GM19099 (cell line): ENCODE measurements around the gene ZNF560.

Source experiments
- POLR2A ChIP-seq: IDR thresholded peaks from 3 replicates; pipeline ENCODE4 v1.6.1; 2011; ENCODE audit warnings: low read depth; ENCODE audit not compliant: insufficient read length; ENCODE audit errors: extremely low read depth

Gene ZNF560

DNA sequence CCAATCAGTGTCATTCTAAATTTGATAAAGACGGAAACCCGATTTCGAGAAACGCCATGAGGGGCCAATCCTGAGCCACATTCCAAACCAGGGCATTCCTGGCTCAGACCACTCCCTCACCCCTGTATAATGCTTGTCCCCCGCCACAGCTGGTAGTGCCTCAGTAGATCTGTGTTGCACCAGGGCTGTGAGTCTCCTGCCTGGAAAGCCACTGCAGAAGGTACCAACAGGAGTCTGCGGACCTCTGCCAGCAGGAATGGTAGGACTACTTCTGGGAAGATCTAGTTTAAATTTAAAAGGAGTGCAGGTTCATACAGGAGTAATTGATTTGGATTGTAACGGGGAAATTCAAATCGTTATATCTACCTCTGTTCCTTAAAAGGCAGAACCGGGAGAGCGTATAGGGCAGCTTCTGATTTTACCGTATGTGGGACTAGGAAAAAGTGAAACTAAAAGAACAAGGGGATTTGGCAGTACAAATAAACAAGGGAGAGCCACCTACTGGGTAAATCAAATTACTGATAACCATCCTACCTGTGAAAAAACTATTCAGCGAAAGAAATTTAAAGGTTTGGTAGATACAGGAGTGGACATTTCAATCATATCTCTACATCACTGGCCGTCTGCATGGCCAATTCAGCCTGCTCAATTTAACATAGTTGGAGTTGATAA, 42.3 kb downstream of the ZNF560 start:
- TF ChIP-seq POLR2A: no peak

DNA sequence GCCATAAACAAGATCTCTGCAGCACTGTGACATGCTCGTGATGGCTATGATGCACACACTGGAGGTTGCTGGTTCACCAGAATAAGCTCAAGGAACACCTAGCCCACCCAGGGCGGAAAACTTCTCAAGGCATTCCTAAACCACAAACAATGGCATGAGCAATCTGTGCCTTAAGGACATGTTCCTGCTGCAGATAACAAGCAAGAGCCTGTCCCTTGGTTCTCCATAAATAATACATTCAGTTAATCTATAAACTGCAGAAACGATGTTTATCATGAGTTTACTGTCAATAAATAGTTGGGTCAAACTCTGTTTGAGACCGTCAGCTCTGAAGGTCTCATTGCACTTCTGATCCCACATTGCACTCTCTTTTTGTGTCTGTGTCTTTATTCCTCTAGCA, 44.5 kb downstream of the ZNF560 start:
- TF ChIP-seq POLR2A: no peak

DNA sequence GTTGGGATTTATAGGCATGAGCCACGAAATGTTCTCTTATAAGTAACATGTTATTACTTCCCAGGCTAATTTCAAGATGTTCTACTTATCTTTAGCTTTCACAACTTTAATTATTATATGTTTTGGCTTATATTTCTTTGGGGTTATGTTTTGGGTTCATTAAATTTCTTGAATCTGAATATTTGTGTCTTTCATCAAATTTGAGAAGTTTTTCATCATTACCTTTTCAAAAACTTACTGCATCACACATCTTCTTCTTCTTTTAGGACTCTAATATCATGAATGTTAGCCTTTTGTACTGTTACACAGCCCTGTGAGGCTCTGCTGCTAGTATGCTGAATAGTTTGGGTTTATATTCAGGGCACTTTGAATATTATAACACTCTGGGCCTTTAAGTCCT, 53.4 kb downstream of the ZNF560 start:
- no peak for TF ChIP-seq POLR2A

DNA sequence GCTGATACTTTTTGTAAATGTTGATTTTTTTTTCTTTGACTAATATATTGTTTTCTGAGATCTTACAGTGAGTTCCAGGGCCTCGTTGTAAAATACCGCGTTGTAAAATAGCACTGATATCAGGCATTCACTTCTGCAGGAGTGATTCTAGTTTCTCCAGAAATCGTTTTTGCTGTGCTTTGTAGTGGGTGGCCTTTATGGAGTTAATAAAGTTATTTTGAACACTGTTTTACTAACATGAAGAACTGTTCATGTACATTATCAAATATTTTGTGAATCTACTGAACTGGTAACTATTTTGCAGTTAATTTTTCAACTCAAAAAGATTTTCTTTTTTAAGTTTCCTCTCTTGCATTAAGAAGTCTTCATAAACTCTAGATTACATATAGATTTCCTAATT, 62.1 kb downstream of the ZNF560 start:
- TF ChIP-seq POLR2A: no peak

DNA sequence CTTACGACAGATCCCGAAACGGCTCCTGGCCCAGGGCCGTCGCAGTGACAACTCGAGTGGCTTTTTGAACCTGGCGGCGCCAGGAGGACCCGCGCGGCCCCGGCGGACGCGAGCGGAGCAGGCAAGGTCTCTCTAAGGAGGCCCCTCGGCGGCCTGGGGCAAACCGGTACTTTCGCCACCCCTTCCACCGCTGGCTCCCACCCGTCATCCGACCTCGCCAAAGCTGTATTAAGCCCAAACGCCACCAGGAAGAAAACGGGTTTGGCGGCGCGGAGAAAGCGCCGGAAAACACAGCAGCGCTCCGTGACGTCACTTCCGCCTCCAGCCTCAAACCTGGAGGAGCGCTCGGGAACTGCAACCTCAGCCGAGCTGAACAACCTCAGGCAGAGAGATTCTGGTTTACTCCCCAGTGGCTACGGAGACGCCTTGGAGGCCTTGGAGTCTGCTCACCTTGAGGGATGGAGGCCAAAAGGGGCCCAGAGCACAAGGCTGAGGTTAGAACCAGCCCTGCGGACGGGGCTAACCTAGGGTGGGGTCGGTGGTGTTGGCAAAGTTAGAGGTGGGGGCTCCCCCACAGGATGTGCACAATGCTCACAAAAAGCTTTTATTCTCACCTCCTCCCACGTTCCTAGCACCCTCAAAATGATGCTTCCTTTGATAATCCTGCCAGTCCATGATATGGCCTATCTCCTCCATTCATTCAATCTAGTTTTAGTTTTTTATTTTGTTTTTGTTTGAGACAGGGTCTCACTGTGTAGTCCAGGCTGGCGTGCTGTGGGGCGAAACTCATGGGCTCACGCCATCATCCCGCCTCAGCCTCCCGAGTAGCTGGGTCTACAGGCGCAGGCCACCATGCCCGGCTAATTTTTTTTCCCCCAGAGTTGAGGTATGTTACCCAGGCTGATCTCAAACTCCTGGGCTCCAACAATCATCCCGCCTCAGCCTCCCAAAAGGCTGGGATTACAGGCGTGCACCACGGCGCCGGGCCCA, 62.8 kb downstream of the ZNF560 start, which contains the start of gene ZNF266:
Gene ZNF266, minus strand, starts transcription at position 295 of the 990 bp plus-strand sequence. CDS start 15,484 bp downstream, outside the sequence.
- TF ChIP-seq POLR2A: peak; percentile 84

DNA sequence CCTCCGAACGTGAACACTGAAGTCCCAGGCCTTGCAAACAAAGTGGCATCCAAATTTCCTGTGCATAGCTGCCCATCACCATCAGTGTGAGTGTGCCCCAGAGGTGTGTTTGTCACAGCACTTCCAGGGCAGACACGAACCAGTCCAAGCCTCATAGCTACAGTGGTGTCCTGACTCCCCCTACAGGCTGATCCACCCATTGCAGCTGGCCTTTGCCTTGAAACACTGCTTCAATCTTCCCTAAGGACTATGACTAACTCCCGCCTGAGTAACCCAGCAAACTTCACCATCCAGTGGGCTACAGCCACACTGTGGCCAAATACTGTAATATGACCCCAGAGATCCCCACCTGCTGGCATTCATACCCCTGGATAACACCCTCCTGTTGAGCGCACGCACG, 66.9 kb downstream of the ZNF560 start:
- TF ChIP-seq POLR2A: no peak

DNA sequence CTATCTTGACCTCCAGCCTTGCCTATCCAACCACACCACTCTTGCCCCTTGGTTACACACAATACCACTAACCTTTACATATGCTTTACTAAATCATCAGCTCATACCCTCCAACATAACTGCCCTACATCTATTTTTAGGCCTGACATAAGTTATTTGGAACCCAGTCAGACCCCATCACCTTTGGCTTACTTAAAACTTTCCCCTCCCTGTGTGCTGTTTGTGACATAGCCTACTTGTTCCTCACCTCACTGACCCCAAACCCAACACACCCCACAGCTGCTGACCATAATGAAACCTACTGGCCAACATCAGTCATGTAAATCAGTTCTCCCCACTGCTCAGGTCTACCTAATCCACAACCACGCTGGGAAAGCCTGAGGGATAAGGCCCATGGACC, 68.0 kb downstream of the ZNF560 start:
- TF ChIP-seq POLR2A: no peak

DNA sequence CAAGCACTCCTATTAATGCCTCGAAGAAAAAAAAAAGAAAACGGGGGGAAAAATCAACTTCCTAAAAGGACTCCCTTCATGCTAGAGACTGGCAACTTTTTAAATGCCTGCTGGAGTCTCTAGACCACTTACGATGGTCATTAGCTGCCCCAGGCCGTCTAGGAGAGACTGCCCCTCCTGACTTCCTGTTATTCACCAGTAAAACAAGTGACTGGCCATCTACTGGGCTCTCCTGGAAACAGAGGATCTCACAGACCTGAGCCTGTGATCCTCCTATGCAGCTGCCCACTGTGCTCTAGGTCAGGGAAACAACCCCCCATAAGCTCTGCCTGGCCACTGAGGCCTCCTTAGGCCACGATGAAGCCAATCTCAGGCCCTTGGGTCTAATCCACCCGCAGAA, 70.5 kb downstream of the ZNF560 start:
- no peak for TF ChIP-seq POLR2A
